Endothelial cell (in vitro differentiated cells): ENCODE data around the gene GBF1. TPM values are rescaled to one million over a fixed set of nuclear protein-coding genes. Genes with fewer than 3 reads are reported as not detected.

Experiments
- DNase-seq: peaks from one replicate; pipeline ENCODE4 v3.0.0; 2021; ENCODE audit warnings: low spot score
- H3K27ac Mint-ChIP-seq: one replicate; pipeline ENCODE4 v1.8.0; 2021; ENCODE audit warnings: mixed read lengths, inconsistent platforms; ENCODE audit not compliant: unreplicated experiment
- H3K27me3 Mint-ChIP-seq: one replicate; pipeline ENCODE4 v1.8.0; 2021; ENCODE audit warnings: mild to moderate bottlenecking, moderate library complexity, mixed read lengths, inconsistent platforms; ENCODE audit not compliant: unreplicated experiment
- H3K36me3 Mint-ChIP-seq: one replicate; pipeline ENCODE4 v1.8.0; 2021; ENCODE audit warnings: mild to moderate bottlenecking, low read depth, mixed read lengths, inconsistent platforms; ENCODE audit not compliant: unreplicated experiment
- H3K4me1 Mint-ChIP-seq: one replicate; pipeline ENCODE4 v1.8.0; 2021; ENCODE audit warnings: mild to moderate bottlenecking, mixed read lengths, inconsistent platforms; ENCODE audit not compliant: unreplicated experiment
- H3K4me3 Mint-ChIP-seq: one replicate; pipeline ENCODE4 v1.8.0; 2021; ENCODE audit warnings: mild to moderate bottlenecking, mixed read lengths, inconsistent platforms; ENCODE audit not compliant: unreplicated experiment
- H3K9me3 Mint-ChIP-seq: one replicate; pipeline ENCODE4 v1.8.0; 2021; ENCODE audit warnings: mixed read lengths, inconsistent platforms; ENCODE audit not compliant: unreplicated experiment
- total RNA-seq: library from RNA; stranded (reverse); fragmentation: NEBNext Ultra II Directional; extraction: Animal tissue kit (Norgen Biotek cat#: 25700); gene quantifications from one replicate; pipeline ENCODE4 v1.2.1, GENCODE V29; 2021; ENCODE audit not compliant: unreplicated experiment
- TF ChIP-seq, protein P1 (sequence below): fragments of 200-600 bp; sonication (generic); IDR thresholded peaks from one replicate; pipeline ENCODE4 v1.5.0; 2021; ENCODE audit warnings: antibody characterized with exemption; ENCODE audit not compliant: unreplicated experiment

Gene GBF1
- total RNA-seq, 1 donor from 2014 or later = 45.1 TPM

GRCh38 chr10:102240467-102241031 is 4.8 kb upstream of the GBF1 start:
- no peak for DNase-seq
- H3K27ac Mint-ChIP-seq = no peak overlapping the region
- H3K9me3 Mint-ChIP-seq = no peaks in the 10 kb centered on the region
- TF ChIP-seq, protein P1, sequence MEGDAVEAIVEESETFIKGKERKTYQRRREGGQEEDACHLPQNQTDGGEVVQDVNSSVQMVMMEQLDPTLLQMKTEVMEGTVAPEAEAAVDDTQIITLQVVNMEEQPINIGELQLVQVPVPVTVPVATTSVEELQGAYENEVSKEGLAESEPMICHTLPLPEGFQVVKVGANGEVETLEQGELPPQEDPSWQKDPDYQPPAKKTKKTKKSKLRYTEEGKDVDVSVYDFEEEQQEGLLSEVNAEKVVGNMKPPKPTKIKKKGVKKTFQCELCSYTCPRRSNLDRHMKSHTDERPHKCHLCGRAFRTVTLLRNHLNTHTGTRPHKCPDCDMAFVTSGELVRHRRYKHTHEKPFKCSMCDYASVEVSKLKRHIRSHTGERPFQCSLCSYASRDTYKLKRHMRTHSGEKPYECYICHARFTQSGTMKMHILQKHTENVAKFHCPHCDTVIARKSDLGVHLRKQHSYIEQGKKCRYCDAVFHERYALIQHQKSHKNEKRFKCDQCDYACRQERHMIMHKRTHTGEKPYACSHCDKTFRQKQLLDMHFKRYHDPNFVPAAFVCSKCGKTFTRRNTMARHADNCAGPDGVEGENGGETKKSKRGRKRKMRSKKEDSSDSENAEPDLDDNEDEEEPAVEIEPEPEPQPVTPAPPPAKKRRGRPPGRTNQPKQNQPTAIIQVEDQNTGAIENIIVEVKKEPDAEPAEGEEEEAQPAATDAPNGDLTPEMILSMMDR = no peak
- peak overlapping the region; percentile 87 for H3K4me3 Mint-ChIP-seq
- H3K36me3 Mint-ChIP-seq = peaks cover 4% of the 10 kb centered on the region
- peaks cover 24% of the 10 kb centered on the region for H3K27me3 Mint-ChIP-seq
- H3K4me1 Mint-ChIP-seq = peaks cover 23% of the 10 kb centered on the region

- H3K36me3 Mint-ChIP-seq = peaks cover 4% of the 10 kb centered on the region
- TF ChIP-seq, protein P1 = no peak
- DNase-seq = peak; percentile 16
- H3K4me1 Mint-ChIP-seq = peaks cover 25% of the 10 kb centered on the region
- no peak overlapping the region for H3K27ac Mint-ChIP-seq
- H3K9me3 Mint-ChIP-seq = no peaks in the 10 kb centered on the region
- peaks cover 23% of the 10 kb centered on the region for H3K27me3 Mint-ChIP-seq
- H3K4me3 Mint-ChIP-seq = peak overlapping the region; percentile 87
Measured at GRCh38 chr10:102241032-102241443, 4.3 kb upstream of the GBF1 start.

GRCh38 chr10:102241444-102242117 is 3.8 kb upstream of the GBF1 start, which contains the start of gene PITX3:
Gene PITX3, minus strand, starts transcription at chr10:102241512. Its CDS starts 9,432 bp downstream, at chr10:102232080.
- H3K9me3 Mint-ChIP-seq = no peaks in the 10 kb centered on the region
- TF ChIP-seq, protein P1 = no peak

DNA sequence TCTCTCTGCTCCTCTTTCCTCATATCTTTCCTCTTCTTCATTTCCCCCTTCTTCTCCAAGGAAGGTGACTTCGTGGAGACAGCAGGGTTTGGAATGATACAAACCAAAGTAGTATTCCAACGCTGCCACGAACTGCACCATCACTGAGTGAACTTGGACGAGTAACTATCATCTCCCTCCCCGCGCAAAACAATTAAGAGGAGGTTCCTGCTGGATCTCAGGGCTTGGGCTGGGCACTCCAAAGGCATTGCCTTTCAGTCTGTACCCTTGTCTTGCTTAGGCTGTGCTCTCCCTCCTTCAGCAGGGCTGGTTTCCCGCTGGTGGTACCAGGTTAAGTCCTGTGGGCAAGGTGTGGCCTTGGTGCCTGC is 3.2 kb upstream of the GBF1 start:
- Mint-ChIP-seq H3K4me1 (peaks cover 35% of the 10 kb centered on the region), H3K36me3 (peaks cover 4% of the 10 kb centered on the region), H3K27ac (no peak overlapping the region), H3K4me3 (peak overlapping the region; percentile 82), H3K27me3 (peaks cover 17% of the 10 kb centered on the region), H3K9me3 (no peaks in the 10 kb centered on the region)
- TF ChIP-seq, protein P1 = no peak
- no peak for DNase-seq

More at GRCh38 chr10:102241444-102242117, 3.8 kb upstream of the GBF1 start, which contains the start of gene PITX3:
- no peak within 1 kb of the TSS for H3K27ac Mint-ChIP-seq
- peak within 1 kb of the TSS; percentile 87 for H3K4me3 Mint-ChIP-seq
- peak; percentile 92 for DNase-seq
- peaks cover 21% of the 10 kb centered on the region for H3K27me3 Mint-ChIP-seq
- H3K4me1 Mint-ChIP-seq = peaks cover 30% of the 10 kb centered on the region
- peaks cover 4% of the 10 kb centered on the region for H3K36me3 Mint-ChIP-seq

DNA sequence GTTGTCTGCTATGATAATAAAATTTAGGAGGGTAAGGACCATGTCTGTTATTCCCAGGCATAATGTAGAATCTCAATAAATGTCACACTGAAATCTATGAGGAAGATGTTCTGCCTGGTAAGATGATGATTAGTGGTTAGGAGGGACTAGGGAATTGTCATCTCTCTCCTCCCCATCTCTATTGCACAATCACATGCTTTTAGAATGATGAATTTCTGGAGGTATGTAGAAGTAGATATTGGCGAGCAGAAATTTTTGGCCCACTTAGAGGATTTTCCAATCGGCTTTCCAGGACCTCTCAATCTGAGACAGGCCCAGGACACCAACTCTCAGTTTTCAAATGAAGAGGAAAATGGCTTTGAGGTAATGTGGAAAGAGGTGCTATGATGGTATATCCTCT is 2.0 kb upstream of the GBF1 start:
- H3K27me3 Mint-ChIP-seq = peaks cover 17% of the 10 kb centered on the region

More for the DNA sequence above, 2.0 kb upstream of the GBF1 start:
- no peaks in the 10 kb centered on the region for H3K9me3 Mint-ChIP-seq
- no peak overlapping the region for H3K4me3 Mint-ChIP-seq
- peaks cover 45% of the 10 kb centered on the region for H3K4me1 Mint-ChIP-seq
- TF ChIP-seq, protein P1 = no peak
- DNase-seq = no peak
- H3K36me3 Mint-ChIP-seq = peaks cover 4% of the 10 kb centered on the region
- no peak overlapping the region for H3K27ac Mint-ChIP-seq
